ENCODE measurements around the gene SLC2A5.
"Not testable (repeated sequence)": the region's sequence is repeated elsewhere in the genome, so short reads cannot be mapped to it uniquely, and the experiment has no call there.

SLC2A5 gene

DNA sequence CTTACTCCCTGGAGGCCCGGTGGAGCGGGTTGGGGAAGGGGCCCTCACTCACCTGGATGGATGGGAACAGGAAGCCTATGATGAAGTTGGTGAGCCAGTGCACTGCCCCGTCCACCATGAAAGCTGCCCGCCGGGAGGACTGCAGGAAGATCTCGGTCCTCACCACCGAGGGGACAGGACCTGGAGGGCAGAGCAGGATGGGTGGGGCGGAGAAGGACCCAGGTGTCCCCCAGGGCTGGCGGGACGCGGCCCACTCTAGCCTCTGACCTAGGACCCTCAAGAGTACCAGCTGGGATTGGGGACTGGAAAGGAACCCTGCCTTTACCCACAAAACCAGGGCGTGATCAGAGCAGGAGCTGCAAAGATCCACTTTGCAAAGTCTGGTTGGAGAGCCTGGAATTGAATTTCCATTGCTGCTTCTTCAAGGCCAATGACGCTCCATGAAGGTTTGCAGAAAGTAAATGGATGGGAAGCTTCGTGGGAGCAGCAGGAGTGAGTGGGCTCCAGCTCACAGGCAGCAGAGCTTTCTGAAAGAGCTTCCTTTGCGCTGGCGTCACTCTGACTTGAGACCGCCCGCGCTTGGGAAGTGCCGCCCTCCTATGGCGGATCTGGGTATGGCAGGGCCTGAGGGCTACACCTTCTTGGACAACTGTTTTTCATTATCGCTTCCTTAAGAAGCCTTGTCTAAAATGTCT is 64.6 kb downstream of the SLC2A5 start:
- DNase-seq (ENCODE audit: low spot score), result peak; percentile 79

DNA sequence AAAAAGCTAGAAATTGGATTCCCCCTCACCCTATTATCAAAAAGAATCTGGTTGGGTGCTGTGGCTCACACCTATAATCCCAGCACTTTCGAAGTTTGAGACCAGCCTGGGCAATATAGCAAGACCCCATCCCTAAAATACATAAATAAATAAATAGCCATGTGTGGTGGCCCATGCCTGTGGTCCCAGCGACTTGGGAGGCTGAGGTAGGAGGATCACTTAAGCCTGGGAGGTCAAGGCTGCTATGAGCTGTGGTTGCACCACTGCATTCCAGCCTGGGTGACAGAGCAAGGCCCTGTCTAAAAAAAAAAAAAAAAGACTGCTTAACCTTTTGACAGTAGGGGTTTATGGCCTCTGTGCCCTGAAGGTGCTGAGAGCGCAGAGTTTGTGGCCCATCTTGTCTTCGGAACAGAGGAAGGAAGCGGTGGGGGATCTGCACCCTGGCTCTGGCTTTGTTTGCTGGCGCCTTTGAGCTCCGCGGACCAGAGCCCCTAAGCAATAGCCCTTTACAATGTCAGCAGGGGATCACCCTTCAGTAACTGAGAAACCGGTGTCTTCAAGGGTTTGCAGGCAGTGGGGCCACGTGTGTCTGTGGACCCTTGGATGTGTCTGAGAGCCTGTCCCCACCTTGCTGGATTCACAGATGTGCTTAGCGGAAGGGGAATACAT is 65.3 kb downstream of the SLC2A5 start:
- no peak for DNase-seq (ENCODE audit: low spot score)

DNA sequence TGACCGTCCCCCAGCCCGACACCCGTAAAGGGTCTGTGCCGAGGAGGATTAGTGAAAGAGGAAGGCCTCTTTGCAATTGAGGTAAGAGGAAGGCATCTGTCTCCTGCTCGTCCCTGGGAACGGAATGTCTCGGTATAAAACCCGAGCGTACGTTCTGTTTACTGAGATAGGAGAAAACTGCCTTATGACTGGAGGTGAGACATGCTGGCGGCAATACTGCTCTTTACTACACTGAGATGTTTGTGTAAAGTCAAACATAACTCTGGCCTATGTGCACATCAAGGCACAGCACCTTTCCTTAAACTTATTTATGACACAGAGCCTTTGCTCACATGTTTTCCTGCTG is 67.2 kb downstream of the SLC2A5 start:
- not testable (repeated sequence) for DNase-seq (ENCODE audit: low spot score)

DNA sequence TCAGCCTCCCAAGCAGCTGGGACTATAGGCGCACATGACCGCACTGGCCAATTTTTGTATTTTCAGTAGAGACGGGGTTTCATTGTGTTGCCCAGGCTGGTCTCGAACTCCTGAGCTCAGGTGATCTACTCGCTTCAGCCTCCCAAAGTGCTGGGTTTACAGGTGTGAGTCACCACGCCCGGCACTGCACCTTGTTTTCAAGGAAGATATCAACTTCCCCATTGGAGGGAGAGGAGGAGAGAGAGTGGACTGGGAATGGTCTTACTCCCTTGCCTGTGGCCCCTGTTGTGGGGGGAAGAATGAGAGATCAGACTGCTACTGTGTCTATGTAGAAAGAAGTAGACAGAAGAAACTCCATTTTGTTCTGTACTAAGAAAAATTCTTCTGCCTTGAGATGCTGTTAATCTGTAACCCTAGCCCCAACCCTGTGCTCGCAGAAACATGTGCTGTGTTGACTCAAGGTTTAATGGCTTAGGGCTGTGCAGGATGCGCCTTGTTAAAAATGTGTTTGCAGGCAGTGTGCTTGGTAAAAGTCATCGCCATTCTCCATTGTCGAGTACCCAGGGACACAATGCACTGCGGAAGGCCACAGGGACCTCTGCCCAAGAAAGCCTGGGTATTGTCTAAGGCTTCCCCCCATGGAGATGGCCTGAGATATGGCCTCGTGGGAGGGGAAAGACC is 67.8 kb downstream of the SLC2A5 start:
- DNase-seq (ENCODE audit: low spot score), result not testable (repeated sequence)

DNA sequence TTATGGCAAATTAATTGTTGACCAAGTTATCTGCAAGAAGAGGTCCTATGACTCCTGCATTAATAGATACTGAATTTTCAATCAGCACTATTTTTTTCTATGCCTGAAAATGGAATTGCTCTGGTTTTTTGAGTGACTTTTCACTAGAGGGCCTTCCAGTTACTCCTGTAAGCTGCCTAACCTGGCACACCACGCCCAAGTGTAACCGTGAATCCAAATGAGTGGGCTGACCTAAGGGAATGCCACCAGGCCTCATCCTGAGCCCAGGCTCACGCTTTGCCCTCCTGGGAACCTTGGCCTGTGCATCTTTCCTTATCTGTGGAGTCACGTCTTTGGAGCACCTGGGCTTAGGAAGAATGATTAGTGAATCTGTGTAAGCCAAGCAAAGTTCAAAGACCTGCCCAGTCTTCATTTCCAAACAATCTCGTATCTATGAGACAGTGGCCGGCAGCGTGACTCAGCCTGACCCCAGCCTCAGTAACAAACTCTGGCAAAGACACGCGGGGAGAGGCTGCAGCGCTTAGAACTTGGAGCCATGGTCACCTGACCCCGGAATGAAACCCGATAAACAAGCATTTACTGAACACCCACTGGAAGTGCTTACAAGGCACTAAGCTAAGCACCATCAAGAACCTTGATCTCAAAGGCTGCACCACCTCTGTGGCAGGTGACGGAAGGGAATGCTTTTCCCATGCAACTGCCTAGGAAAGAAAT is 75.3 kb downstream of the SLC2A5 start:
- not testable (repeated sequence) for DNase-seq (ENCODE audit: low spot score)

DNA sequence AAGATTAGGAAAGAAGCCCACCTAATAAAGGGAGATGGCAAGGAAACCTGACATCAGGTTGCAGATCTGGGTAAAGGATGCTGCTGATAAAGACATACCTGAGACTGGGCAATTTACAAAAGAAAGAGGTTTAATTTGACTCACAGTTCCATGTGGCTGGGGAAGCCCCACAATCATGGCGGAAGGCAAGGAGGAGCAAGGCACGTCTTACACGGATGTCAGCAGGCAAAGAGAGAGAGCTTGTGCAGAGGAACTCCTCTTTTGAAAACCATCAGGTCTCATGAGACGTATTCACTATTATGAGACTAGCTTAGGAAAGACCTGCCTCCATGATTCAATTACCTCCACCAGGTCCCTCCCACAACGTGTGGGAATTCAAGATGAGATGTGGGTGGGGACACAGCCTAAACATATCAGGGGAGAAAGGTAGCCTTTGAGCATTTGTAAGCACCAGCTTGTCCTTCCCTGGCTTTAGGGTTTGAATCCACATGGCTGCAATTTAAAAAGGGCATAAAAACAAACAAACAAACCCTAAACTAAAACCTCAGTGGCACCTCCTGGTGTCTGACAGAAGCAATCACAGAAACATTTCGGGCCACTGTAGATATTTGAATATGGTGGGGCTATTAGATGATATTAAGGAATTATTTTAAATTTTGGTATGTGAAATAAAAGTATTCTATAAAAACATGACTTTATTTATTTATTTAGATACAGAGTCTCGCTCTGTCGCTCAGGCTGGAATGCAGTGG is 76.3 kb downstream of the SLC2A5 start:
- DNase-seq (ENCODE audit: low spot score), result no peak

DNA sequence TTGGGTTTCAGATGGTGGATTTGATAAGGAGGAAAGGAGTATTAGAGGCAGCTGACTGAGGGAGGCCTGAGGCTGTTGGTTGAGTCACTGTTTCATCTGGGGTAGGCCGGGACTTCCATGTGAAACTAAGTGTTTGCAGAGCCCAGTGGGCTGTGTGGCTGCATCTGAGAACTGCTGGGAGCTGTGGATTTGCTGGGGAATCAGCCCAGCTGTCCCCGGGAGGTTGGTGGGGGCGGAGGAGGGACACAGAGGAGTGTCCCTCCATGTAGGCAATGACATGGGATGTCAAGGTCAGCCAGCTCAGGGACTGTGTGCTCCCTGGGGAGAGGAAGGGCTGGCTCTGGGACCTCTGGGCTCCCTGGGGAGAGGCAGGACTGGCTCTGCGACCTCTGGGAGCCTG is 79.6 kb downstream of the SLC2A5 start:
- no peak for DNase-seq (ENCODE audit: low spot score)

DNA sequence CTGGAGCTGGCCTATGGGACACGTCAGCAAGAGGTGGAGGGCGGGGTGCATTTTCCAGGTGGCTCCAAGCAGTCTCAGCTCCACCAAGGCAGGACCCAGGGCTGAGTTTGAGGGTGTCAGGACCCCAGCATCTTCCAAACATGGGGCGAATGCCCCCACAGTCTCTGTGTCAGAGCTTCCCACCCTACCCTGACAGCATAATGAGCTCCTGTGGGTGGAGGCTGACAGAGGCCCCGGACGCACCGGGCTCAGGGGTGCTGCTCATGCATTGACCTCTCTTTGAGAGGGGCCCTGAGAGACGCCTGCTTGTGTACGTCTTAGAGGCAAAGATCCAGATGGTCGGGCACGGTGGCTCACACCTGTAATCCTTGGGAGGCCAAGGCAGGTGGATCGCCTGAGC is 80.4 kb downstream of the SLC2A5 start:
- no peak for DNase-seq (ENCODE audit: low spot score)

DNA sequence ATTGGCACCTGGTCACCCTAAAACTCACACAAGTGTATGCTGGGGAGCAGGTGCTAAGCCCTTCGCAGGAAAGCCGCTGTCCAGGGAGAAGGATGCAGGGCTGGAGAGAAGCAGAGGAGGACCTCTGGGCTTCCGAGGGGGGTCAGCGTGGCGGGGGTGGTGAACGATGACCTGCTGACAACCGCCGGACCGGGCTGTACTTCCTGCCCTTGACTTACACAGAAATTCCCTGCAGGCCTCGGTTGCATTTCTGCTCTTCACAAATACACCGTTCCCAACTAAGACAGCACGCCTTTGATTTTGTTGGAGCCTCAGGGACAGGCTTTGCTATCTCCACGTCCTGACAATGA is 80.8 kb downstream of the SLC2A5 start:
- no peak for DNase-seq (ENCODE audit: low spot score)

DNA sequence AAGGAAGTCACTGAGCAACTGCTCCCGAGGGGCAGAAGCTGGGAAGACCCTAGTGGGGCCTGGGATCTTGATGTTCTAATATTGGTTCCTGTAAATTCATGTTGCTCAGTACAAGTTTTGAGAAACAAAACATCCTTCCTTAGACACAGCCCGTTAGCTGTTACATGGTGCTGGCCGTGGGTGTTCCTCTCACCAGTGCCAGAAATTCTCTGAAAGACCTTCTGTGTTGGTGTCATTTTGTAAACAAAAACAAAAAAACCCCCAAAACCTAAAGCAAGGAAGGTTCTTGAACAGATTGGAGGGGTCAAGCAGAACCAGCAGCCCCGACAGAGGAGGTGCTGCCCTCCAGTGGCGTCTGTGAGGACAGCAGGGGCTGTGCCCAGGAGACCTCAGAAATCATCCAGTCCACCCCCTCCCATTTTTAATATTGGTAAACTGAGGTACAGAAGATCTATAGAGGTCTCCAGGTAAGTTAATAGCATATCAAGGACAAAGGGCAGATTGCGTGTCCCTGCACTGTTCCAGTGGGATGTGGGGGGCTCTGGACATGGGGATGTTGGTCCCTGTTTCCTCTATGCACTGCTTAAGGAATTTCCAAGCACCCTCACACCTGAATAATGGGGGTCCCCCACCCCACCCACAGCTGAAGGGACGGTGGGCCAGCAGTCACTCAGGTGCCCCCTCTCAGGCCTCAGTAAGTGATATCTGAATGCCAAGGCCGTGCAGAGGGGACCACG is 81.4 kb downstream of the SLC2A5 start:
- DNase-seq (ENCODE audit: low spot score), result peak; percentile 77

DNA sequence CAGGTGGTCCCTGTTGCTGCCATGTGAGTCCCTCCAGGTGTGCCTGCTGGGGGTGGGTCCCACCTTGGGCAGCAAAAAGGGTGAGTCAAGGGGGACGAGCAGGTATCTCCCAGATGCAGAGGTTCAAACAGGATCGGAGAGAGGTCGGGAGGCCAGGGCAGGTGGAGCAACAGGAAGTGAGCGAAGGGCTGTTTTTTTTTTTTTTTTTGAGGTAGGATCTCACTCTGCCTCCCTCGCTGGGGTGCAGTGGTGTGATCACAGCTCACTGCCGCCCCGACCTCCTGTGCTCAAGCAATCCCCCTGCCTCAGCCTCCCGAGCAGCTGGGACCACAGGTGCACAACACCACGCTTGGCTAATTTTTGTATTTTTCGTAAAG is 82.6 kb downstream of the SLC2A5 start:
- DNase-seq (ENCODE audit: low spot score), result no peak

DNA sequence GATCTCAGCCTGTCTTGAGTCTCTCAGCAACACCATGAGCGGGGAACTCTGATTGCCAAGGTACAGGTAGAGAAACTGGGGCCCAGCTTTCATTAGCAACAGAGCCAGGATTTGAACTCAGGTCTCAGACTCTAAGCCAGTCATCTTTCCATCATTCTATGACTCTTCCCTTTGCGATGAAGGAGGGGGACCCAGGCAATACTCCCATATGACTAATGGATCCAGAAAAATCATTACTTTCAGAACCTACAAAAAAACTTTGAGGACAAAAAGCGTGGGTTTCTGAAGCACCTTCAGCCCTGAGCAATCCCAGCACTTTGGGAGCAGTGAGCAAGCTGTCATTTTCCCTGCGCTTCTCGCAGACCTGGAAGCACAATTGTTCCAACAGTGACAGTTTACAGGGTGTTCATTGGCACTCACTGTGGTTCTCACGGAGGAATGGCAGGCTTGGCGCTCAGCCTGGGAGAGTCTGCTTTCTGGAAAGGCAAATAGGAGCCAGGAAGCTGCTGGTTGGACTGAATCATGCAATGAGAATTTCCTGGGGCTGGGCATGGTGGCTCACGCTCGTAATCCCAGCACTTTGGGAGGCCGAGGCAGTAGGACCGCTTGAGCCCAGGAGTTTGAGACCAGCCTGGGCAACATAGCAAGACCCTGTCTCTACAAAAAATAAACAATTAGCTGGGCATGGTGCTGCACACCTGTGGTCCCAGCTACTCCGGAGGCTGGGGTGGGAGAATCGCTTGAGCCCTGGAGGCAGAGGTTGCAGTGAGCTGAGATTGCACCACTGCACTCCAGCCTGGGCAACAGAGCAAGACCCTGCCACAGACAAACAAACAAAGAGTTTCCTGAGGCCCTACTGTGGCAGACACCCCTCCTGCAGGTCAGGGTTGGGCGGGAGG is 83.3 kb downstream of the SLC2A5 start:
- DNase-seq (ENCODE audit: low spot score), result no peak
